BE2C (cell line): ENCODE measurements around the gene ADAMTS2.

ENCODE experiments used
- DNase-seq: peaks from one replicate; pipeline ENCODE4 v3.0.0-alpha.2; 2020
- H3K27me3 ChIP-seq: fragments of 250-450 bp; sonication (Bioruptor Pico); 2 replicates; pipeline ENCODE4 v1.5.1; 2020; ENCODE audit warnings: mild to moderate bottlenecking
- H3K36me3 ChIP-seq: fragments of 250-450 bp; sonication (Bioruptor Pico); 2 replicates; pipeline ENCODE4 v1.5.1; 2020; ENCODE audit warnings: mild to moderate bottlenecking
- H3K4me1 ChIP-seq: fragments of 250-450 bp; sonication (Bioruptor Pico); 2 replicates; pipeline ENCODE4 v1.5.1; 2020
- H3K4me3 ChIP-seq: 2 replicates; pipeline ENCODE4 v1.5.1; 2011; ENCODE audit warnings: low read depth, low read length
- H3K9me3 ChIP-seq: fragments of 250-450 bp; sonication (Bioruptor Pico); 2 replicates; pipeline ENCODE4 v1.5.1; 2020
- CTCF ChIP-seq: IDR thresholded peaks from 2 replicates; pipeline ENCODE4 v1.5.1; 2012; ENCODE audit warnings: mild to moderate bottlenecking, low read depth, low read length

Gene ADAMTS2

DNA sequence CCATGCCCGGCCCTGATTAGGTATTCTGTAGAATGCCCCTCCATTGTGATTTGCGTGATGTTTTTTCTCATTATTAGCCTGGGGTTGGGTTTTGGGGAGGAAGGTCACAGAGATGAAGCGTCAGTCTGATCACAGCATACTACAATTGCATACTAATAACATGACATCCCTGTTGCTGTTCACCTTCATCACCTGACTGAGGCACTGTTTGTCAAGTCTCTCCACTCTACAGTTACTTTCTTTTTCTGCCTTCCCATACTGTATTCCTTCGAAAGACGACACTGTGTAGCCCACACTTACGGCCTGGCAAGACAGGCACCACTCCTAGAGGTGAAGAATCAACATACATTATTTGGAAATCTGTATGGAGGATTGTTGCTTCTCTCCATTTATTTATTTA is 279.6 kb downstream of the ADAMTS2 start:
- Histone ChIP-seq H3K4me3 (no peak overlapping the region), H3K27me3 (no peaks in the 10 kb centered on the region), H3K4me1 (no peaks in the 10 kb centered on the region), H3K36me3 (peaks cover 39% of the 10 kb centered on the region), H3K9me3 (peaks cover 6% of the 10 kb centered on the region)
- DNase-seq = no peak
- TF ChIP-seq CTCF = no peak

GRCh38 chr5:179061025-179061424 is 284.2 kb downstream of the ADAMTS2 start:
- Histone ChIP-seq H3K4me3 (peak overlapping the region; percentile 71), H3K9me3 (peaks cover 13% of the 10 kb centered on the region), H3K36me3 (peaks cover 24% of the 10 kb centered on the region), H3K4me1 (no peaks in the 10 kb centered on the region), H3K27me3 (no peaks in the 10 kb centered on the region)
- TF ChIP-seq CTCF = no peak
- DNase-seq = no peak
